Body of pancreas (tissue), 4 donors: ENCODE measurements around the gene BRMS1. TPM values are rescaled to one million over a fixed set of nuclear protein-coding genes. Genes with fewer than 3 reads are reported as not detected.

ENCODE experiments used
- ATAC-seq: fragments of 150-250 bp; one replicate; pipeline ENCODE4 v1.9.1; 2016
- DNase-seq, 4 donors: peaks; one replicate each; pipeline ENCODE4 v3.0.0-alpha.2; 2019
- H3K27ac ChIP-seq, 4 donors: fragments of 200-600 bp; sonication (generic); 1 replicate in 3 of 4; 2 replicates in 1 of 4; pipeline versions ENCODE4 v1.5.1 to v1.6.1; 2016 to 2019; ENCODE audit warnings: mild to moderate bottlenecking in 1 of 4, mixed read lengths in 1 of 4, moderate library complexity in 1 of 4
- H3K27me3 ChIP-seq, 2 donors: fragments of 200-600 bp; sonication (generic); one replicate each; pipeline ENCODE4 v1.6.0; 2016; ENCODE audit warnings: mild to moderate bottlenecking in 1 of 2
- H3K36me3 ChIP-seq, 2 donors: fragments of 200-600 bp; sonication (generic); replicated peaks in 1 of 2; 2 replicates each; pipeline ENCODE4 v1.5.1; 2016; ENCODE audit warnings: low read depth in 2 of 2; ENCODE audit not compliant: insufficient read depth in 1 of 2
- H3K4me1 ChIP-seq: fragments of 200-600 bp; sonication (generic); one replicate; pipeline ENCODE4 v1.6.0; 2016
- H3K4me3 ChIP-seq, 2 donors: fragments of 200-600 bp; sonication (generic); 1 replicate in 1 of 2; 2 replicates in 1 of 2; pipeline ENCODE4 v1.5.1; 2016 to 2019
- H3K9me3 ChIP-seq, 3 donors: fragments of 200-600 bp; sonication (generic); 1 replicate in 2 of 3; 2 replicates in 1 of 3; pipeline ENCODE4 v1.5.1; 2016
- CTCF ChIP-seq, 7 experiments: fragments of 450-650 bp in 4 of 7; fragments of 200-600 bp in 3 of 7; sonication (generic) in 3 of 7; IDR thresholded peaks; one replicate each; pipeline ENCODE4 v1.5.1; 2016 to 2019; ENCODE audit warnings: antibody characterized with exemption in 7 of 7
- POLR2A ChIP-seq, 3 donors: fragments of 450-650 bp; IDR thresholded peaks; one replicate each; pipeline ENCODE4 v1.6.1; 2016; ENCODE audit warnings: antibody characterized with exemption in 3 of 3, mild to moderate bottlenecking in 2 of 3
- WGBS, 2 donors: methylation state at CpG; one replicate each; pipeline ENCODE4 v1.1.5; 2017; 5-methylcytosine and 5-hydroxymethylcytosine counted together
- intact Hi-C: fragments of 100-400 bp; cut with DNase I; formaldehyde crosslinking; loops from one replicate; pipeline ENCODE4 v1.15.1; 2023
- total RNA-seq, 2 donors: library from RNA; depleted of rRNA; stranded (reverse); fragments of >200 nt; gene quantifications; one replicate each; pipeline ENCODE4 v1.1.0, GENCODE V29; 2016

BRMS1 gene
- total RNA-seq, 2 donors from 2014 or later = 19.4 to 23.1 TPM

DNA sequence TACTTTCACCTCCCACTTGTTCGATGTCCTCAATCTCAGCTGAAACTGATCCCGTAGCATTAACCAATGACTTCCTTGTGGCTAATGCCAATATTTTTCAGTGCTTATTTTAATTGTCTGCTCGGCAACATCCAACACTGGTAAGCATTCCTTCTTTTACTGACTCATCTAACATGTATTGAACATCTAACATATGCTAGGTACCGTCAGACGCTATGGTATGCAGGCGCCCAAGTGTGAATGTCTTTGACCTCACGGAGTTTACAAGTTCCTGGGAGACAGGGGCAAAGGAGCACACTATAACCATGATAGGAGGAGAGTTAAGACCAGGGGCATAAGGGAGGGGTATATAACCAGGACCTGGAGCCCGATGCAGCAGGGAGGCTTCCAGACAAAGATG, 1.7 kb downstream of the BRMS1 start:
- intact Hi-C loops = no loop called here
- Histone ChIP-seq H3K27ac (no peak overlapping the region), H3K27me3 (no peaks in the 10 kb centered on the region), H3K4me3 (no peak overlapping the region), H3K36me3 (peaks cover 4 to 16% of the 10 kb centered on the region in 2 donors), H3K9me3 (no peaks in the 10 kb centered on the region), H3K4me1 (peaks cover 37% of the 10 kb centered on the region)
- no peak for DNase-seq
- TF ChIP-seq CTCF (IDR thresholded peaks at IDR 0.05) = no peak
- TF ChIP-seq POLR2A (IDR thresholded peaks at IDR 0.05) = no peak
- 77 to 83% methylated on average over 8 of the region's 8 CpGs for WGBS, 2 donors
- no peak for ATAC-seq

DNA sequence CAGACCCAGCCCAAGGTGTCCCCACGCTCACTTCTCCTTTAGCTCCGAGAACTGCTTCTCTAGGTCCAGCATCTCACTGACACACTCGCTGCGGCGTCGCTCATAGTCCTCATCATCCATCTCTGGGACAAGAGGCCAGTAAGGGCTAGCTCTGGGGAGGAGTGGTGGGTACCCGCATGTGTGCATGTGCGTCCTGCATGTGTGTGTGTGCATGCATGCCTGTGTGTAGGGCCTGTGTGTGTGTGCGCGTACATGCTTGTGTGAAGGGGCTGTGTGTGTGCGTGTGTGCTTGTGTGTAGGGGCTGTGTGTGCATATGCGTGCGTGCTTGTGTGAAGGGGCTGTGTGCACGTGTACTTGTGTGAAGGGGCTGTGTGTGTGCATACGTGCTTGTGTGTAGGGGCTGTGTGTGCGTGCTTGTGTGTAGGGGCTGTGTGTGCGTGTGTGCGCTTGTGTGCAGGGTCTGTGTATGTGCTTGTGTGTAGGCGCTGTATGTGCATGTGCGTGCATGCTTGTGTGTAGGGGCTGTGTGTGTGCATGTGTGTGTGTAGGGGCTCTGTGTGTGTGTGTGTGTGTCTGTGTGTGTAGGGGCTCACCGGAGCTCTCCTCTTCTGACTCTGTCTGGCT, 3.3 kb downstream of the BRMS1 start:
- H3K36me3 ChIP-seq = peaks cover 4 to 16% of the 10 kb centered on the region in 2 donors
- H3K4me3 ChIP-seq = no peak overlapping the region
- 87 to 92% methylated on average over 21 of the region's 21 CpGs for WGBS, 2 donors
- TF ChIP-seq CTCF (IDR thresholded peaks at IDR 0.05) (no peak), POLR2A (IDR thresholded peaks at IDR 0.05) (no peak)
- no peaks in the 10 kb centered on the region for H3K27me3 ChIP-seq
- no peak overlapping the region for H3K27ac ChIP-seq
- H3K9me3 ChIP-seq = no peaks in the 10 kb centered on the region
- H3K4me1 ChIP-seq = peaks cover 42% of the 10 kb centered on the region
- ATAC-seq (no peak), DNase-seq (no peak)
- intact Hi-C loops = no loop called here

DNA sequence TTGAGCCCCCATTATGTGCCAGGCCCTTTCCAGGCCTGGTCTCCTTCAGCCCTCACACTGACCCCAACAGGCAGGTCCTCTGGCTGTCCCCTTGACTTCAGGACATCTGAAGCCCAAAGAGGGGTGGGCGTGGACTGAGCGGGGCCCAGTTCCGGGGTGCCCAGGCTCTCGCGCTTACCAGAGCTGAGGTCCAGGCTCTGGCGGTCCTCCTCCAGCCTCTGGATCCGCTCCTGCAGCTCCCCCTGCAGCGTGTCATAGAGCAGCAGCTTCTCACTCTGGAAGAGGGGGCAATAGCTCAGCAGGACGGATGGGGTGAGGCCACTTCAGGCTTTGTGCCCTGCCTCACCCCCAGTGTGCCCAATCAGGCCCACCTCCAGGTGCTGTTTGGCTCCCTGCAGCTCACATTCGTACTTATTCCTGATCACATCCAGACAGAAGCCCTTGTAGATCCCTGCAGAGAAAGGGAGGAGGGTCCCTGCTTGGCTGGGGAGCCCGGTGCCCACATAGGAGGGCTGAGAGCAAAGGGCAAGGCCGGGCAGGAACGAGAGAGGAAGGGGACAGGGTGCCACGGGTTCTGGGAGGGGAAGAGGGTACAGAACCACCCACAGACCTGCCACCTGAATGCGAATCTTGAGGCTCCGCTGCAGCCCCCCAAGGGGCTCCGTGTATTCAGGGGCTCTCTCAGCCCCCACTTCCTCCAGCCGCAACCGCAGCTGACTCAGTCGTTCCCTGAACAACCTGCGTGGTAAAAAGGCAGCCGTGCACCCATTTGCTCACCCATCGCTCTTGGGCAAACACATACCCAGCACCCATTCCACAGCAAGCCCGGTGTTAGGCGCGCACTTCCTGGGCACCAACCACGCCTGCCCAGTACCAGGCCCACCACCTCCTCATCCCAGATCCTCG, 4.1 kb downstream of the BRMS1 start:
- ATAC-seq (no peak), DNase-seq (no peak)
- Histone ChIP-seq H3K4me1 (peaks cover 42% of the 10 kb centered on the region), H3K4me3 (no peak overlapping the region), H3K9me3 (no peaks in the 10 kb centered on the region), H3K36me3 (peaks cover 4 to 16% of the 10 kb centered on the region in 2 donors), H3K27ac (no peak overlapping the region), H3K27me3 (no peaks in the 10 kb centered on the region)
- TF ChIP-seq POLR2A (IDR thresholded peaks at IDR 0.05) (no peak), CTCF (IDR thresholded peaks at IDR 0.05) (no peak)
- intact Hi-C loops = no loop called here
- 87 to 90% methylated on average over 16 to 27 of the region's 28 CpGs for WGBS, 2 donors

DNA sequence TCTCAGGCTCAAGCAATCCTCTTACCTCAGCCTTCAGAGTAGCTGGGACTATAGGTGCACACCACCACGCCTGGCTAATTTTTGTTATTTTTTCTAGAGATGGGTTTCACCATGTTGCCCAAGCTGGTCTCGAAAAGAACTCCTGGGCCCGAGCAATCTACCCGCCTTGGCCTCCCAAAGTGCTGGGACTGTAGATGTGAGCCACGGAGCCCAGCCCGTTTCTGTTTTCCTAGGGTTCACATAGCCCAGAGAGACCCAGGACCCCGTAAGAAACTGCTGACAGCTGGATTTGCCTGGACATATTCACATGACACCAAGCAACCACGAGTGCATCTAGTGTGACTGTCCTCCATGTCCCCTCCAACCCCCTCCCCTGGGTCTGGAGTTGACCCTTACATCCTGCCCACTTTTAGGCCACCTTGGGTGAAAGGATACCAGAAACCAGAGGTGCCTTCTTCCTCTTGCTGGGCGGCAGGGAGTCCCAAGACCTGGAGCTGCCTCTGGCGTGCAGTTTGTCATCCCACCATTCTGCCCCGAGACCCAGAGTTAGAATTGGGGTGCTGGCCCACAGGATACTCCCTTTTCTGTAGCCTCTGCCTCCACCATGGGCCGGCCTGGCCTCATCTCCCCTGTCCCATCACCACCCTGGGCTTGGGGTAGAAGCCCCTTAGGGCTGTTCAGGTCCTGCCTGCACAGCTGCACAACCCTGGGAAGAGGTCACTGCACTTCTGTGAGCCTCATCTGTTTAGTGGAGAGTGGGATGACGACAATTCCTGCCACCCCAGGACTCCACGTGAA, 5.0 kb downstream of the BRMS1 start:
- Histone ChIP-seq H3K4me3 (no peak overlapping the region), H3K27me3 (no peaks in the 10 kb centered on the region), H3K9me3 (no peaks in the 10 kb centered on the region), H3K27ac (no peak overlapping the region), H3K36me3 (peaks cover 4 to 16% of the 10 kb centered on the region in 2 donors), H3K4me1 (peaks cover 42% of the 10 kb centered on the region)
- WGBS, 2 donors = 68 to 80% methylated on average over 5 to 14 of the region's 14 CpGs
- ATAC-seq = no peak
- TF ChIP-seq CTCF (IDR thresholded peaks at IDR 0.05) = no peak
- no peak for TF ChIP-seq POLR2A (IDR thresholded peaks at IDR 0.05)
- no peak for DNase-seq
- intact Hi-C loops = no loop called here
